NCI-H1092 (cell line): ENCODE measurements around the gene CRLF2.
"Not testable (repeated sequence)": the region's sequence is repeated elsewhere in the genome, so short reads cannot be mapped to it uniquely, and the experiment has no call there.

ENCODE experiments used
- DNase-seq: peaks from one replicate; lab custom pipeline; 2025; lab: John Stamatoyannopoulos, UW

Gene CRLF2

DNA sequence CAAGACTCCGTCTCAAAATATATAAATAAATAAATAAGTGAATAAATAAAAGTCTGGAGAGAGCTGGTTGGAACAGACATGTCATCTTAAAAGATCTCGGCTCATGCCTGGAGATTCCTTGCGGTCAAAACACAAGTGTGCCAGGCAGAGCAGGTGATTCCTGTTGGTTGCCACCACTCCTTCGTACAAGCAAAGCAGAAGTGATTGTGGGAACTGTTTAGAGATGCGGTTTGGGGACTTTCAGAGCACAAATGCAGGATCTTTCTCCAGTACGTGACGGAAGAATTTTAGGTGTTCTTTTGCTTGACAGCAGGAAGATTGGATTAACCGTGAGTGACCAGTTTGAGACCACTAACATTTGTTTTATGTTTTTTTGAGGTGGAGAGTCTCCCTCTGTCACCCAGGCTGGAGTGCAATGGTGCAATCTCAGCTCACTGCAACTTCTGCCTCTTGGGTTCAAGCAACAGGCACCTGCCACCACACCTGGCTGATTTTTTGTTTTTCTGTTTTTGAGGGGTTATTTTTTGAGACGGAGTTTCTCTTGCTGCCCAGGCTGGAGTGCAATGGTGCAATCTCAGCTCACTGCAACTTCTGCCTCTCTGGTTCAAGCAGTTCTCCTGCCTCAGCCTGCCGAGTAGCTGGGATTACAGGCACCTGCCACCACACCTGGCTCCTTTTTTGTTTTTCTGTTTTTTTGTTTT lies 2.8 kb upstream of the CRLF2 start:
- DNase-seq = no peak

DNA sequence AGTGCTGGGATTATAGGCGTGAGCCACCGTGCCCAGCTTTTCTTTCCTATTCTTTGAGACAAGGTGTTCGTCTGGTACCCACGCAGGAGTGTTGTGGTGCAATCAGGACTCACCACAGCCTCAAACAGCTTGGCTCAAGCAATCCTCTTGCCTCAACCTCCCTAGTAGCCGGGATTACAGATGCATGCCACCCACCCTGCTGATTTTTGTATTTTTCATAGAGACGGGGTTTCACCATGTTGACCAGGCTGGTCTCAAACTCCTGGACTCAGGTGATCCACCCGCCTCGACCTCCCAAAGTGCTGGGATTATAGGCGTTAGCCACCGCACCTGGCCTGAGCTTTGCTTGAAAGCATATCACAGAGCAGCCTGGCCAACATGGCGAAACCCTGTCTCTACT lies 1.5 kb upstream of the CRLF2 start:
- DNase-seq = no peak

DNA sequence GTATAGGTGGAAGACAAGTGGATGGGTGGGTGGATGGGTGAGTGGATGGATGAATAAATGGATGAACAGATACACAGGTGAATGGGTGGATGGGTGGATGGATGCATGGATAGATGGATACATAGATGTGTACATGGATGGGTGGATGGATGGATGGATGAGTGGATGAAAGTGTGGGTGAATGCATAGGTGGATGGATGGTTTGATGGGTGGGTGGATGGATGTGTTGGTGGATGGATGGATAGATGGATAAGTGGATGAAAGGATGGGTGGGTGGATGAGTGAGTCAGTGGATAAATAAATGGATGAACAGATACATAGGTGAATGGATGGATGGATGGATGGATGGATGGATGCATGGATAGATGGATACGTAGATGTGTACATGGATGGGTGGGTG lies 1.6 kb downstream of the CRLF2 start:
- no peak for DNase-seq

DNA sequence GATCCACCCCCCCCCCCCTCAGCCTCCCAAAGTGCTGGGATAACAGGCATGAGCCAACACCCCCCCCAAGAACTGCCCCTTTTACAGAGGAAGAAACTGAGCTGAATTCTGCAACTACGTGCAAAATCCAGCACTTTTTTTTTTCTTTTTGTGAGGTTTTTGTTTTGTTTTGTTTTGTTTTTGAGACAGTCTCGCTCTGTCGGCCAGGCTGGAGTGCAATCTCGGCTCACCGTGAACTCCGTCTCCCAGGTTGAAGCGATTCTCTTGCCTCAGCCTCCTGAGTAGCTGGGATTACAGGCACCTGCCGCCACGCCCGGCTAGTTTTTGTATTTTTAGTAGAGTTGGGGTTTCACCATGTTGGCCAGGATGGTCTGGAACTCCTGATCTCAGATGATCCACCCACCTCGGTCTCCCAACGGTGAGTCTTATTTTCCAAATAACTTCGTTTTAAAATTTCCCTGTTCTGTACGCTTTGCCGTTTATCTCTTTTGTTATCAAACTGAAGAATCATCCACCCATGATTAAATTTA lies 4.9 kb downstream of the CRLF2 start:
- no peak for DNase-seq

DNA sequence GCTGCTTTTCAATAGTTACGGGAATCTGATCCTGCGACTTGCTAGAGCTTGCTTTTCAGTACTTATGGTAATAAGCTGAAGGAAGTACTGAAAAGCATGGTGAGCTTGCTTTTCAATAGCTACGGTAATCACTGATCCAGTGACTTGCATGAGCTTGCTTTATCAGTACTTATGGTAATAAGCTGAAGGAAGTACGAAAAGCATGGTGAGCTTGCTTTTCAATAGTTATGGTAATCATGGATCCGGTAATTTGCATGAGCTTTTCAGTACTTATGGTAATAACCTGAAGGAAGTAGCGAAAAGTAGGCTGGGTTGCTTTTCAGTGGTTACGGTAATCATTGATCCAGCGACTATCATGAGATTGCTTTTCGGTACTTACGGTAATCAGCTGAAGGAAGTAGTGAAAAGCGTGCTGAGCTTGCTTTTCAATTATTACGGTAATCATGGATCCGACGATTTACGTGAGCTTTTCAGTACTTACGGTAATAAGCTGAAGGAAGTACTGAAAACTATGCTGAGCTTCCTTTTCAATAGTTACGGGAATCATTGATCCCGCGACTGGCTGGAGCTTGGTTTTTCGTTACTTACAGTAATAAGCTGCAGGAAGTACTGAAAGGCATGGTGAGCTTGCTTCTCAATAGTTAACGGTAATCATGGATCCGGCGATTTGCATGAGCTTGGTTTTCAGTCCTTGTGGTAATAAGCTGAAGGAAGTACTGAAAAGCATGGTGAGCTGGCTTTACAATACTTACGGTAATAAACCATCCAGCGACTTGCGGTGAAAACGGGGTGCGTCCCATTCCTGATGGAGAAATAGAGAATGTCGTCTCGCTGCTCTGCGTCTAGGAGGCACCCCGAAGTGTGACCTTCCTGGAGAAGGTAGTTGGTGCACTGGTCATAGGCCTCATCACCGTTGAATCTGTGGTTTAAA lies 6.5 kb downstream of the CRLF2 start:
- DNase-seq = no peak

DNA sequence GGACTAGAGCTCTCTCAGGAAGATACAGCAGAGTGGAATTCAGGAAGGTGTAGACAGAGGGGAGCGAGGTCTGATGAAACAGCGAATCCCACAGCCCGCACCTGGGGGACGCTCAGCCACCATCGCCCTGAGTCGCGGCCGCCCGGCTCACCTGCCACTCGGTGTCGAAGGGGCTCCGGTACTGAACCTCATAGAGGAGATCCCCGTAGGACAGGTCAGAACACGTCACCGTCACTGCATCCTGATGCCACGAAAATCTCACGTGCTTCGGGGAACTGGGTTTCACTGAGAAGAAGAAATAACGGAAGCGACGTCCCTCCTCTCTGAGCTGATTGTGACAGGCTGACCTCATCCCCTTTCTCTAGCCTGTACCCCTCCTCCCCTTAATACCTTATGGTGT lies 10.2 kb downstream of the CRLF2 start:
- DNase-seq = no peak

DNA sequence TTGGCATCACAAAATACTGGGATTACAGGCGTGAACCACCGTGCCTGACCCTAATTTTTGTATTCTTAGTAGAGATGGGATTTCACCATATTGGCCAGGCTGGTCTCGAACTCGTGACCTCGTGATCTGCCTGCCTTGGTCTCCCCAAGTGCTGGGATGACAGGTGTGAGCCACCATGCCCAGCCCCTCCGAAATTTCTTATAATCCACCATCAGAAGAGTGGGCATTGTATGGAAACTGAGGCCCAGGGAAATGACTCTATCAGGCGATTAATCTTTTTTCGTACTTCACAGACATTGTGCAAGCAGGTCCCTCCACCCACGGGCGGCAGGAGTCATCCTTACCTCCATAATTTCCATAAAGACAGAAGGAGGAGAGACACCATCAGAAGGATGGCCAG lies 16.0 kb downstream of the CRLF2 start:
- no peak for DNase-seq

DNA sequence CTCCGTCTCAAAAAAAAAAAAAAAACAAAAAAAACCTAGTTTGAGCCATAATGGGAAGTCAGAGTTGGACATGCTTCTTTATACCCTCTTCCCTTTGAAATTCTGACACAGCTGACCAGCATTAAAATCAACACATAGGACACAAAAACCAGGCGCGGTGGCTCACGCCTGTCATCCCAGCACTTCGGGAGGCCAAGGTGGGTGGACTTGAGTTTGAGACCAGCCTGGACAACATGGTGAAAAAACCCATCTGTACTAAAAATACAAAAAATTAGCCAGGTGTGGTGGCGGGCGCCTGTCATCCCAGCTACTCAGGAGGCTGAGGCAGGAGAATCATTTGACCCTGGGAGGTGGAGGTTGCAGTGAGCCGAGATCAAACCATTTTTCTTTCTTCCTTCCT lies 20.3 kb downstream of the CRLF2 start:
- not testable (repeated sequence) for DNase-seq

DNA sequence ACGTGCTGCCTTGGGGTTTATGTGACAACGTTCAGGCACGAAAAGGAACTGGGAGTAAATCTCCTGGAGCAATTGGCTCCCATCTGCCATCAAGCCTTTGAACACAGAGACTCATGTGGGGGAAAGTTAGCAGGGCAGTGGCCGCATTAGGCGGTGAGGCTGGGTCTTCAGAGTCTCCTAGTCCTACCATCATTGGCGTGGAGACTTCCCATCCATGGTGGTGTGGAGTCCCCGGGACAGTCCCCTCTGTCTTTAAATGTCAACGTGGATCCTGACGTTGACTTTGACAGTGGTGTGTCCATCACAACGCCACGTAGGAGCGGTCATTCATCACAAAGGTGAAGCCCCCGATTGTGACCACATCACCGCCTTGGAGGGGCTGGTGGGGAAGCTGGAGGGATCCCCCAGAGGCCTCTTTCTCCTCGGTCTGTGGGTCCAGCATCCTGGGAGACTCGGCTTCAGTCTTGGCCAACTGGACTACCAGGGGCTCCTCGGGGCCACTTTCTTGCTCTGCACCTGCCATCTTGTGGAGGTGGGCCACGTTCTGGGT lies 21.8 kb downstream of the CRLF2 start:
- no peak for DNase-seq

DNA sequence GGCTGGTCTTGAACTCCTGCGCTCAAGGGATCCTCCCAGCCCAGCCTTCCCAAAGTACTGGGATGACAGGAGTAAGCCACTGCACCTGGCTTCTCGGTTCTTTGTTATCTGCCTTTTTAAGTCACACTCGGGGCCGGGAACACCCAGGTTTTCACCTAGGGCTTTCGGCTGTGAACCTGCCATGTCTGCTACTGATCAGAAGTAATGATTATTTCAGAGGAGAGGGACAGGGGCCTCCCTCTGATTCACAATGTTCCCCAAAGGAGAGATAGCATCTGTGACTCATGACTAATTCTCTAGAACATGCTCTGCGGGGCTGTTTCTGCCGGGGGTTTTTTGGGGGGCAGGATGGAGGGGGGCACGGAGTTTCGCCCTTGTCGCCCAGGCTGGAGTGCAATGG lies 26.9 kb downstream of the CRLF2 start:
- no peak for DNase-seq

DNA sequence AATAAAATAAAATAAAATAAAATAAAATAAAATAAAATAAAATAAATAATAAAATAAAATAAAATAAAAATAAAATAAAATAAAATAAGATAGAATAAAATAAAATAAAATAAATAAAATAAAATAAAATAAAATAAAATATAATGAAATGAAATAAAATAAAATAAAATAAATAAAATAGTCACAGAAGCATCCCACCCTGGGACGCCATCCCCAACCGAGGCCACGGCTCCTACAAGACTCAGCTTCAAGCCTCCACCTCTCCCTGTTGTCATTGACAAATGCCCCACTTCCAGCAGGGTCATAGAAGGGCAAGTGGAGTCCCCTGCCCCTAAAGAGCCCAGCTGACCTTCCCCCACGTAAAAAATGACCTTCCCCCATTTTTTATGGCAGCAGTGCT lies 30.2 kb downstream of the CRLF2 start:
- DNase-seq = no peak

DNA sequence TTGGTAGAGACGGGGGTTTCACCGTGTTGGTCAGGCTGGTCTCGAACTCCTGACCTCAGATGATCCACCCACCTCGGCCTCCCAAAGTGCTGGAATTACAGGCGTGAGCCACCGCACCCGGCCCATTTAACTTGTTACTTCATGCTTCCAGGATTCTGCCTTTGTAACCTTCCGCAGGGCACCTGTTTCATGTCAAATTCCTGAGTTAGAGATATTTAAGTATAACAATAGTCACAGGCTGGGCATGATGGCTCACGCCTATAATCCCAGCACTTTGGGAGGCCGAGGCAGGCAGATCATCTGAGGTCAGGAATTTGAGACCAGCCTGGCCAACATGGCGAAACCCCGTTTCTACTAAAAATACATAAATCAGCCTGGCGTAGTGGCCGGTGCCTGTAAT lies 30.8 kb downstream of the CRLF2 start:
- DNase-seq = not testable (repeated sequence)

DNA sequence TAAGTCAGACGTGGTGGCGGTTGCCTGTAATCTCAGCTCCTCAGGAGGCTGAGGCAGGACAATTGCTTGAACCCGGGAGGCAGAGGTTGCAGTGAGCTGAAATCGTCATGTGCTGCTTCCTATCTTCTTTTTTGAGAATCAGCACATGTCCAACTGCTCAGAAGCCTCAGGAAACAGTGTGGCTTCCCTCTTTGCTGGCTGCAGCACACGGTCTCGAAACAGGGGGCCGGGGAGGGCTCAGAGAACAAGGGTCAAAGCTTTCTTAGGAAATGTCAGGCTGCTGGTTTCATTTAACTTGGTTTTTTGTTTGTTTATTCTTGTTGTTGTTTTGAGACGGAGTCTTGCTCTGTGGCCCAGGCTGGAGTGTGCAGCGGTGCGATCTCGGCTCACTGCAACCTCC lies 31.3 kb downstream of the CRLF2 start:
- no peak for DNase-seq

DNA sequence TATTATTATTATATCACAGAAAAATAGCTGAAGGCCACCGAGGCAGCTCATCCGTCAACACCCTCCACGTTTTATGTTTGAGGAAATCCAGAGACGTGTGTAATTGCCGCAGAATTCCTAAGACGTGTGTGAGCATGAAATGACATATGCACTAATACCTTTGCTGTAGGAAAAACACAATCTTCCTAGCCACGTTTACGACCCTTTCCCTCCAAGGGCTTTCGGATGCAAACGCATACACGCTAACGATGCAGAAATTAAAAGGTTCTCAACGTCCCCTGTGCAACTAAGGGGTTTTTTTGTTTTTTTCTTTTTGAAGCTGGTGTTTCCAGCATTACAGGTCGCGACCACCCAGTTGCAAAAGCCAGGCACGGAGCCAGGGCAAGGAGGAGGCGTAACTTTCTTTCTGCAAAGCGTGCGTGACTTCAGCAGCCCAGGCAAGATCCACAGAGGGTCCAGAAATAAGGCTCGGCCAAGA lies 33.8 kb downstream of the CRLF2 start:
- no peak for DNase-seq

DNA sequence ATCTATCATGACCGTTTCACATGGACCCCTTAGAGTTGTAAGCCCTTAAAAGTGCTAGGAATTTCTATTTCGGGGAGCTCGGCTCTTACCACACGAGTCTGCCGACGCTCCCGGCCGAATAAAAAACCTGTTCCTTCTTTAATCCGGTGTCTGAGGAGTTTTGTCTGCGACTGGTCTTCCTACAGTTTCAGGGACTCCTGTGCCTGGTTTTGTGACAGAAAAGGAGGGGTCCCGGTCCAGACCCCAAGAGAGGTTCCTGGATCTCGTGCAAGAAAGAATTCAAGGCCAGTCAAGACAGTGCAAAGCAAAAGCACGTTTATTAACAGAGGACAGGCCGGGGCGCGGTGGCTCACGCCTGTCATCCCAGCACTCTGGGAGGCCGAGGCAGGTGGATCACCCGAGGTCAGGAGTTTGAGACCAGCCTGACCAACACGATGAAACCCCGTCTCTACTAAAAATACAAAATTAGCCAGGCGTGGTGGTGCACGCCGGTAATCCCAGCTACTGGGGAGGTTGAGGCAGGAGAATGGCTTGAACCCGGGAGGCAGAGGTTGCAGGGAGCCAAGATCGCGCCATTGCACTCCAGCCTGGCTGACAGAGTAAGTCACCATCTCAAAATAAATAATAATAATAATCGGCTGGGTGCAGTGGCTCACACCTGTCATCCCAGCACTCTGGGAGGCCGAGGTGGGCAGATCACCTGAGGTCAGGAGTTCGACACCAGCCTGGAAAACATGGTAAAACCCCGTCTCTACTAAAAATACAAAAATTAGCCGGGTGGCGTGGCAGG lies 35.7 kb downstream of the CRLF2 start:
- not testable (repeated sequence) for DNase-seq

DNA sequence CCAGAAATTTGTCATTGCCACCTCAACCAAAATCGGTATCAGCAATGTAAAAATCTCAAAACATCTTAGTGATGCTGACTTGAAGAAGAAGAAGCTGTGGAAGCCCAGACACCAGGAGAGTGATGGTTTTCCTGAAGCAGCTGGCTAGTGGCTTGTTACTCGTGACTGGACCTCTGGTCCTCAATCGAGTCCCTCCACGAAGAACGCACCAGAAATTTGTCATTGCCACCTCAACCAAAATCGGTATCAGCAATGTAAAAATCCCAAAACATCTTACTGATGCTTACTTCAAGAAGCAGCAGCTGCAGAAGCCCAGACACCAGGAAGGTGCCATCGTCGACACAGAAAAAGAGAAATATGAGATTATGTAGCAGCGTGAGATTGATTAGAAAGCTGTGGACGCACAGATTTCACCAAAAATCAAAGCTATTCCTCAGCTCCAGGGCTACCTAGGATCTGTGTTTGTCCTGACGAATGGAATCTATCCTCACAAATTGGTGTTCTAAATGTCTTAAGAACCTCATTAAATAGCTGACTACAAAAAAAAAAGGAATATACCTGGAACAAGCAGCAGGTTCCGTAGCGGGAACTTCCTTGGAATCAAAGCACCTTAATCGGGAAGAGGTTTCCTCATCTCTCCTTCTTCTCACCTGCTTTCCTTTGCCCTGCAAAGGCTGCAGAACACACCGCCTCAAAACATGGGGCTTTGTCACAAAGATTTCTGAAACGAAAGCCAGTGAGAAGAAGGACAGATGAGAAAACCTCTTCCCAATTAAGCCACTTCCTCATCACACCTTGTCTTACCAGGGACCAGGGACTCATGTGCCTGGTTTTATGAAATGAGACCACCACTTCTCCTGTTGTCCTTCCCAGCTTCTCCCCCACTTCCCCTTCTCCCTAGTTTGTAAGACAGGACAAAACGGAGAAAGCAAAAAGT lies 37.6 kb downstream of the CRLF2 start:
- DNase-seq = not testable (repeated sequence)

DNA sequence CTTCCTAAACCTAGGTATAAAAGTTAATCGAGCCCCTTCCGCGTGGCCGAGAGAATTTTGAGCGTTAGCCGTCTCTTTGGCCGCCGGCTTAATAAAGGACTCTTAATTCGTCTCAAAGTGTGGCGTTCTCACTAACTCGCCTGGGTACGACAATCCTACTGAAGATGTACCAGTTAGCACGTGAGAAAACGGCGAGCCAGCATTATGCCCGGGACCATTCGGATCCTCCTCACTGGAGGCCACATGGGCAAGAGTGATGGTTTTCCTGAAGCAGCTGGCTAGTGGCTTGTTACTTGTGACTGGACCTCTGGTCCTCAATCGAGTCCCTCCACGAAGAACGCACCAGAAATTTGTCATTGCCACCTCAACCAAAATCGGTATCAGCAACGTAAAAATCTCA lies 39.0 kb downstream of the CRLF2 start:
- not testable (repeated sequence) for DNase-seq

DNA sequence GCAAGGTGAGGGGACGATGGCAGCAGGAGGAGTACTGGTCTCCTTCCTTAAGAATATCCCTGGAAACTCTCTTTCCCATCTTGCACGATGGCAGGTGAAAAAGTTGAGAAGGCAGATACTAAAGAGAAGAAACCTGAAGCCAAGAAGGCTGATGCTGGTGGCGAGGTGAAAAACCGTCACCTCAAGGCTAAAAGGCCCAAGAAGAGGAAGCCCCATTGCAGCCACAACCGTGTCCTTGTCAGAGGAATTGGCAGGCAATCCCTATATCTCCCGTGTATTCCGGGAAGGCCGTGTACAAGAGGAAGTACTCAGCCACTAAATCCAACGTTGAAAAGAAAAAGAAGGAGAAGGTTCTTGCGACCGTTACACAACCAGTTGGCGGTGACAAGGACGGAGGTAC lies 40.0 kb downstream of the CRLF2 start:
- DNase-seq = no peak

DNA sequence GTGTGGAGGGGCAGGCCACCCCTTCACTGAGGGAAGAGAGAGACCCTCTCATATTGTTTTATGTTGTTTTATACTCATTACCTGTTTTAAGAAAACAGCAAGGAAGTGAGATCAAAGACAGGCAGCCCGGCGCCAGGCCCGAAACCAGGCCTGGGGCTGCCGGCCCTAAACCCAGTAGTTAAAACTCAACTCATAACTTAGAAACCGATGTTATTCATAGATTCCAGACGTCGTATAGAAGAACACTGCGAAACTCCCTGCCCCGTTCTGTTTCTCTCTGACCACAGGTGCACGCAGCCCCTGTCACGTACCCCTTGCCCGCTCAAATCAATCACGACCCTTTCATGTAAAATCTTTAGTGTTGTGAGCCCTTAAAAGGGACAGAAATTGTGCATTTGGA lies 40.5 kb downstream of the CRLF2 start:
- not testable (repeated sequence) for DNase-seq

DNA sequence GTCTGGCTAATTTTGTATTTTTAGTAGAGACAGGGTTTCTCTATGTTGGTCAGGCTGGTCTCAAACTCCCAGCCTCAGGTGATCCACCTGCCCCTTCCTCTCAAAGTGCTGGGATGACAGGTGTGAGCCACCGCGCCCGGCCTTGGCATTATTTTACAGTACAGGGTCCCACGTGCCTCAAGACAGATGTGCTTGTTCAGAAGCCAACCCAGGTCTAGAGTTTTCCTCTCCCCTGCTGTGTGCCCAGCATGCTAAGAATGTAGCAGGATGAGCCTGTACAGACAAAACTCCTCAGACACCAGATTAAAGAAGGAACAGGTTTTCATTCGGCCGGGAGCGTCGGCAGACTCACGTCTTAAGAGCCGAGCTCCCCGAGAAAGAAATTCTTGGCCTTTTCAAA lies 42.2 kb downstream of the CRLF2 start:
- DNase-seq = no peak

DNA sequence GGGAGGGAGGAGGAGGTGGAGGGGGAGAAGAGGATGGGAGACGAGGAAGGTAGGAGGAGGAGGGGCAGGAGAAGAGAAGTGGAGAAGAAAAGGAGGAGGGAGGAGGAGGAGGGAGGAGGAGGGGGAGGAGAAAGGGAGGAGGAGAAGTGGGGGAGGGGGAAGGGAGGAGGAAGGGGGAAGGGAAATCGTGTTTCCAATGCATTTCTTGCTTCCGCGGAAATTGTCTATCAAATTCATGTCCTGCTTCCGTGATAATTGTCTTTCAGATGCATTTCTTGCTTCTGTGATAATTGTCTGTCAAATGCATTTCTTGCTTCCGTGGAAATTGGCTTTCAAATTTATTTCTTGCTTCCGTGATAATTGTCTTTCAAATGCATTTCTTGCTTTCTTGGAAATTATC lies 43.3 kb downstream of the CRLF2 start:
- DNase-seq = no peak
